ENCODE data around the gene SEZ6L2.

DNA sequence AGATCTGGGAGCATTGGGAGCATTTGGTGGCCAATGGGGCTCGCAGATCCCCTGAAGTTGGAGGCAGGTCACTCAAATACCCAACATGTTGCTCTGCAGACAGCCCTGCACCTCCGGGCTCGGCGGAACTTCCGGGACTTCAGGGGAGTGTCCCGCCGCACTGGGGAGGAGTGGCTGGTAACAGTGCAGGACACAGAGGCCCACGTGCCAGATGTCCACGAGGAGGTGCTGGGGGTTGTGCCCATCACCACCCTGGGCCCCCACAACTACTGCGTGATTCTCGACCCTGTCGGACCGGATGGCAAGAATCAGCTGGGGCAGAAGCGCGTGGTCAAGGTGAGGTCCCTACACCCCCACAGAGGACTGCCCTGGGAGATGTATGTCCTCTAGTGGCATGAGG is 62.7 kb downstream of the SEZ6L2 start:
- TF ChIP-seq FOXK2 (IDR thresholded peaks at IDR 0.05) (no peak), SP1 (IDR thresholded peaks at IDR 0.05) (no peak), TARDBP (IDR thresholded peaks at IDR 0.05) (no peak), ELF4 (IDR thresholded peaks at IDR 0.05) (no peak), ARNT (IDR thresholded peaks at IDR 0.05) (no peak), PKNOX1 (IDR thresholded peaks at IDR 0.05) (no peak), NFRKB (IDR thresholded peaks at IDR 0.05) (no peak), HDGF (IDR thresholded peaks at IDR 0.05; ENCODE audit: borderline replicate concordance) (no peak), SUZ12 (IDR thresholded peaks at IDR 0.05) (no peak), FOXM1 (IDR thresholded peaks at IDR 0.05; ENCODE audit: borderline replicate concordance) (no peak), BHLHE40 (IDR thresholded peaks at IDR 0.05; ENCODE audit: borderline replicate concordance) (no peak)
